A549 (cell line): ENCODE data around the gene RPS15.

ENCODE experiments used
- CTCF ChIP-seq: fragments of >200 bp; sonication (Bioruptor Twin); formaldehyde crosslinking; IDR thresholded peaks from 3 replicates; pipeline ENCODE4 v1.5.1; 2016
- HEYL ChIP-seq: fragments of 250-450 bp; sonication (Bioruptor Pico); IDR thresholded peaks from 2 replicates; pipeline ENCODE4 v1.8.0; 2021; ENCODE audit warnings: mild to moderate bottlenecking, moderate library complexity
- POLR2A ChIP-seq: IDR thresholded peaks from 2 replicates; pipeline ENCODE4 v1.6.1; 2012; ENCODE audit warnings: mild to moderate bottlenecking, low read length
- RCOR1 ChIP-seq: fragments of 150-350 bp; IDR thresholded peaks from 2 replicates; pipeline ENCODE4 v1.6.1; 2014; ENCODE audit warnings: antibody characterized with exemption, low read length, low read depth
- USF2 ChIP-seq: fragments of 450-650 bp; IDR thresholded peaks from 2 replicates; pipeline ENCODE4 v1.6.1; 2014; ENCODE audit warnings: antibody characterized with exemption

GRCh38 chr19:1455002-1455335 is 16.8 kb downstream of the RPS15 start:
- TF ChIP-seq POLR2A: no peak
- TF ChIP-seq RCOR1: no peak
- no peak for TF ChIP-seq HEYL (CRISPR knock-in tag)
- no peak for TF ChIP-seq USF2
- no peak for TF ChIP-seq CTCF
